Measurements from ENCODE around the gene CHCHD6.

DNA sequence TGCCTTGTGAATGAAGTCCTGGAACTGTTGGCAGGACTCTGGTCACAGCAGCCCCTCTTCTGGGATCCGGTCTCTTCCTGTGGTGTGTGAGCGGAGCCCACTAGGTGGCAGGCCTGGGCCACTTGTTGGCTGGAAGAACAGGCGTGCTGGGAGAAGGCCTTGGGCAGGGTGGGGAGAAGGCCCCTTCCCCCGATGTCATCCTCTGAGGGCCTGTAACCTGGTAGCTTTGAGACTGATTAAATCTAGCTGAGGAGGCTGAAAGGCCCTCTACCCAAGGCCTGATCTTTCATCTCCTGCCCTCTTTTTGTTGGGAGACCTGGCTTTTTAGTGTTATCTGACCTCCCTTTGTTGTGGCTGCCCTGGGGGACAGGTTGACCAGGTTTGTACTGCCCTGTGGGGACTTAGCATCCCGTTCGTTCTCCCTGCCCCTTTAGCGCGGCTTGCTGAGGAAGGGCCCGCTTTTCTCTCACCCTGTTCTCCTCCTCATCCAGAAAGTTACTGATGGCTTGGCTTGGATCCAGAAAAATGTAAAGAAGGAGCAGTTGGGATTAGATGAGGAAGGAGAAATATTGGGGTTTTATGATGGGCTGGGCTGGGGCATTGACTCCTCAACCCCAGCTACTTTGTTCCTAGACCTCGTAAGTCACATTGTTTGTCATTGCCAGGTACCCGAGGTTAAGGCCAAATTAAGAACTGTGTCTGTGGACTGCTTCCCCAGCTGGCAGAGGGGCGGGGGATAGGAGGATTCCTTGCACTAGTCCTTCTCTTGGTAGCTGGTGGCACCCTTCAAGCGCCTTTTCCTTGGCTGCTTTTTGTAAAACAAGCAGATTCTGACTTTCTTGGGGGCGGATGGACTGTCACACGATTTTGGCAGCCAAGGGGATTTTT is 48.5 kb downstream of the CHCHD6 start:
- TF ChIP-seq CTCF (IDR thresholded peaks at IDR 0.05; ENCODE audit: borderline replicate concordance, extremely low read depth, low read length, poor library complexity, severe bottlenecking), result peak; percentile 83
- TF ChIP-seq EZH2 (IDR thresholded peaks at IDR 0.05; ENCODE audit: borderline replicate concordance, low read depth, low read length, severe bottlenecking), result no peak

Measured in DND-41 (cell line).